Body of pancreas (tissue), 4 donors: Measurements from ENCODE around the gene TNFRSF12A. TPM values are rescaled to one million over a fixed set of nuclear protein-coding genes. Genes with fewer than 3 reads are reported as not detected.

Experiments used
- ATAC-seq: fragments of 150-250 bp; one replicate; pipeline ENCODE4 v1.9.1; 2016
- DNase-seq, 4 donors: peaks; one replicate each; pipeline ENCODE4 v3.0.0-alpha.2; 2019
- H3K27ac ChIP-seq, 4 donors: fragments of 200-600 bp; sonication (generic); 1 replicate in 3 of 4; 2 replicates in 1 of 4; pipeline versions ENCODE4 v1.5.1 to v1.6.1; 2016 to 2019; ENCODE audit warnings: mild to moderate bottlenecking in 1 of 4, mixed read lengths in 1 of 4, moderate library complexity in 1 of 4
- H3K27me3 ChIP-seq, 2 donors: fragments of 200-600 bp; sonication (generic); one replicate each; pipeline ENCODE4 v1.6.0; 2016; ENCODE audit warnings: mild to moderate bottlenecking in 1 of 2
- H3K36me3 ChIP-seq, 2 donors: fragments of 200-600 bp; sonication (generic); replicated peaks in 1 of 2; 2 replicates each; pipeline ENCODE4 v1.5.1; 2016; ENCODE audit warnings: low read depth in 2 of 2; ENCODE audit not compliant: insufficient read depth in 1 of 2
- H3K4me1 ChIP-seq: fragments of 200-600 bp; sonication (generic); one replicate; pipeline ENCODE4 v1.6.0; 2016
- H3K4me3 ChIP-seq, 2 donors: fragments of 200-600 bp; sonication (generic); 1 replicate in 1 of 2; 2 replicates in 1 of 2; pipeline ENCODE4 v1.5.1; 2016 to 2019
- H3K9me3 ChIP-seq, 3 donors: fragments of 200-600 bp; sonication (generic); 1 replicate in 2 of 3; 2 replicates in 1 of 3; pipeline ENCODE4 v1.5.1; 2016
- CTCF ChIP-seq, 7 experiments: fragments of 450-650 bp in 4 of 7; fragments of 200-600 bp in 3 of 7; sonication (generic) in 3 of 7; IDR thresholded peaks; one replicate each; pipeline ENCODE4 v1.5.1; 2016 to 2019; ENCODE audit warnings: antibody characterized with exemption in 7 of 7
- POLR2A ChIP-seq, 3 donors: fragments of 450-650 bp; IDR thresholded peaks; one replicate each; pipeline ENCODE4 v1.6.1; 2016; ENCODE audit warnings: antibody characterized with exemption in 3 of 3, mild to moderate bottlenecking in 2 of 3
- WGBS, 2 donors: methylation state at CpG; one replicate each; pipeline ENCODE4 v1.1.5; 2017; 5-methylcytosine and 5-hydroxymethylcytosine counted together
- intact Hi-C: fragments of 100-400 bp; cut with DNase I; formaldehyde crosslinking; loops from one replicate; pipeline ENCODE4 v1.15.1; 2023
- total RNA-seq, 2 donors: library from RNA; depleted of rRNA; stranded (reverse); fragments of >200 nt; gene quantifications; one replicate each; pipeline ENCODE4 v1.1.0, GENCODE V29; 2016

Gene TNFRSF12A
- total RNA-seq, 2 donors from 2014 or later: 132 to 229 TPM

DNA sequence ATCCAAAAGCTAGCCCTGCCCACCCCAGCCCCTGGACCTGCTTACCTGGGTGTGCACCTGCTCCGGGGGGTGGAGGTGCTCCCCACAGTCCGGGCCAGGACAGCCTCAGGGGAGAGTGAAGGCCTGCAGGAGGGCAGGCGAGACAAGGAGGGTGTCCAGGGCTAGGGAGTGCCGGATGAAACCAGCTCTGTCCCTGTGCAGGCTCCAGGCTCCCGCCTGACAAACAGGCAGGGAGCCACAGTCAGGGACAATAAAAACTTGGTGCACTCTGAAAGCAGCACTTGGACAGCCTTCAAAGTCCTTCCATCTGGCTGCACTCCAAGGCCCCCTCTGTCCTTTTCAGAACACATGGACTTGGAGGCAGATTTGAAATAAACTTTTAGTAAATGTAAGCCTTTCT lies 47.1 kb upstream of the TNFRSF12A start:
- no peak for DNase-seq

GRCh38 chr16:2973605-2974318 lies 46.4 kb upstream of the TNFRSF12A start:
- 87 to 94% methylated on average over 9 to 15 of the region's 17 CpGs for WGBS, 2 donors
- TF ChIP-seq CTCF (IDR thresholded peaks at IDR 0.05): no peak
- no peak for TF ChIP-seq POLR2A (IDR thresholded peaks at IDR 0.05)
- intact Hi-C loops: no loop called here
- Histone ChIP-seq H3K4me1 (peaks cover 46% of the 10 kb centered on the region), H3K36me3 (no peaks in the 10 kb centered on the region), H3K4me3 (no peak overlapping the region), H3K27me3 (no peaks in the 10 kb centered on the region), H3K9me3 (no peaks in the 10 kb centered on the region), H3K27ac (no peak overlapping the region)
- no peak for DNase-seq
- no peak for ATAC-seq

More for the DNA sequence above, 47.1 kb upstream of the TNFRSF12A start:
- TF ChIP-seq CTCF (IDR thresholded peaks at IDR 0.05) (no peak), POLR2A (IDR thresholded peaks at IDR 0.05) (no peak)
- no peaks in the 10 kb centered on the region for H3K36me3 ChIP-seq
- 61 to 90% methylated on average over 2 to 5 of the region's 5 CpGs for WGBS, 2 donors
- intact Hi-C loops: no loop called here
- peaks cover 50% of the 10 kb centered on the region for H3K4me1 ChIP-seq
- H3K4me3 ChIP-seq: no peak overlapping the region
- ATAC-seq: no peak
- peaks cover 0 to 4% of the 10 kb centered on the region in 2 donors for H3K27me3 ChIP-seq
- H3K27ac ChIP-seq: no peak overlapping the region
- no peaks in the 10 kb centered on the region for H3K9me3 ChIP-seq

GRCh38 chr16:2974319-2975056 lies 45.7 kb upstream of the TNFRSF12A start:
- no peaks in the 10 kb centered on the region for H3K27me3 ChIP-seq

GRCh38 chr16:2975161-2975795 lies 44.9 kb upstream of the TNFRSF12A start:
- no peaks in the 10 kb centered on the region for H3K36me3 ChIP-seq
- no peaks in the 10 kb centered on the region for H3K27me3 ChIP-seq
- intact Hi-C loops: no loop called here
- TF ChIP-seq CTCF (IDR thresholded peaks at IDR 0.05) (no peak), POLR2A (IDR thresholded peaks at IDR 0.05) (no peak)
- H3K27ac ChIP-seq: no peak overlapping the region
- H3K4me1 ChIP-seq: peaks cover 43% of the 10 kb centered on the region
- ATAC-seq (no peak), DNase-seq (no peak)
- no peaks in the 10 kb centered on the region for H3K9me3 ChIP-seq
- WGBS, 2 donors: 94 to 97% methylated on average over 9 to 24 of the region's 28 CpGs
- H3K4me3 ChIP-seq: no peak overlapping the region

More at GRCh38 chr16:2974319-2975056, 45.7 kb upstream of the TNFRSF12A start:
- H3K9me3 ChIP-seq: no peaks in the 10 kb centered on the region
- intact Hi-C loops: no loop called here
- H3K36me3 ChIP-seq: no peaks in the 10 kb centered on the region
- DNase-seq: no peak
- no peak for ATAC-seq
- H3K27ac ChIP-seq: no peak overlapping the region
- H3K4me3 ChIP-seq: no peak overlapping the region
- WGBS, 2 donors: 99 to 100% methylated on average over 1 to 6 of the region's 15 CpGs
- TF ChIP-seq POLR2A (IDR thresholded peaks at IDR 0.05) (no peak), CTCF (IDR thresholded peaks at IDR 0.05) (no peak)
- peaks cover 44% of the 10 kb centered on the region for H3K4me1 ChIP-seq
